Choroid plexus epithelial cell (primary cell): ENCODE measurements around the gene TPD52L1.

Experiments used
- DNase-seq: peaks from one replicate; pipeline ENCODE4 v3.0.0-alpha.2; 2010; ENCODE audit warnings: low read depth
- H3K4me3 ChIP-seq: 2 replicates; pipeline ENCODE4 v1.5.1; 2011; ENCODE audit warnings: low read depth, mild to moderate bottlenecking, control low read depth, low read length, moderate library complexity
- TF ChIP-seq, protein P1 (sequence below): conservative IDR thresholded peaks from 2 replicates; pipeline ENCODE4 v1.5.1; 2011; ENCODE audit warnings: low read depth, mild to moderate bottlenecking, control low read depth, inconsistent platforms, low read length, moderate library complexity

Gene TPD52L1

DNA sequence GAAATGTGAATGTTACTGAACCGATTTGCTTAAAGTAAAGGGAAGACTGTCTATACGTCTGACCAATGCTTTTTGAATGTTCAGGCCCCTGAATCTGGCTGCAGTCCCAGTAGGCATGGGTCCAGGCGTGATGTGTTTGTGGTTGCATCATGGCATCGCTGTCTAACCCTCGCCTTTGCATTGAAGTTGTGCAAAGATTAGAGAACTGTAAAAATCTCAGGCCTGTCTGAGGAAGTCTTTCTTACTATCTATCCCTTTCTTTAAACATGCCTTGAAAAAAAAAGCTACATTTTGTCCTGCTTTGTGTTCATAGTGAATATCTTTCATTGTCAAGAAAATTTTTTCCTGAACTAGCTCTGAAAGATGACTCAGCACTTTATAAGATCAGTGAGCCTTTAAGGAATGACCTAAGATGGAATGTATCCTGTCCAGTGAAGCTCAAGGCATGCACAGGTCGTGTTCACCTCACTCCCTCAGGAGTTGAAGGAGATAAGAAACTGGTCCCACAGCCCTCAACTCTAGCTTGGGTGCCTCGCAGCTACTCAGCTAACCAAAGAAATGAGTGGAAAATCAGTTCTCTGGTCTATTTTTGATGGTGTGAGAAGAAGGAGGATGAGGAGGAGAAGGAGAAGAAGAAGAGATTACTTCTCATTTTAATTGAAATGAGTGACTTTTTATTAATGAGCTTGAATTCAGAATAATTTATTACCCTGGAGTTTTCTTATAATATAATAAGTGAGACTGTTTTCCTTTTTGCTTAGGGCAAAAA lies 48.6 kb downstream of the TPD52L1 start:
- H3K4me3 ChIP-seq: no peak overlapping the region
- DNase-seq: peak; percentile 97
- TF ChIP-seq, protein P1, sequence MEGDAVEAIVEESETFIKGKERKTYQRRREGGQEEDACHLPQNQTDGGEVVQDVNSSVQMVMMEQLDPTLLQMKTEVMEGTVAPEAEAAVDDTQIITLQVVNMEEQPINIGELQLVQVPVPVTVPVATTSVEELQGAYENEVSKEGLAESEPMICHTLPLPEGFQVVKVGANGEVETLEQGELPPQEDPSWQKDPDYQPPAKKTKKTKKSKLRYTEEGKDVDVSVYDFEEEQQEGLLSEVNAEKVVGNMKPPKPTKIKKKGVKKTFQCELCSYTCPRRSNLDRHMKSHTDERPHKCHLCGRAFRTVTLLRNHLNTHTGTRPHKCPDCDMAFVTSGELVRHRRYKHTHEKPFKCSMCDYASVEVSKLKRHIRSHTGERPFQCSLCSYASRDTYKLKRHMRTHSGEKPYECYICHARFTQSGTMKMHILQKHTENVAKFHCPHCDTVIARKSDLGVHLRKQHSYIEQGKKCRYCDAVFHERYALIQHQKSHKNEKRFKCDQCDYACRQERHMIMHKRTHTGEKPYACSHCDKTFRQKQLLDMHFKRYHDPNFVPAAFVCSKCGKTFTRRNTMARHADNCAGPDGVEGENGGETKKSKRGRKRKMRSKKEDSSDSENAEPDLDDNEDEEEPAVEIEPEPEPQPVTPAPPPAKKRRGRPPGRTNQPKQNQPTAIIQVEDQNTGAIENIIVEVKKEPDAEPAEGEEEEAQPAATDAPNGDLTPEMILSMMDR: no peak

DNA sequence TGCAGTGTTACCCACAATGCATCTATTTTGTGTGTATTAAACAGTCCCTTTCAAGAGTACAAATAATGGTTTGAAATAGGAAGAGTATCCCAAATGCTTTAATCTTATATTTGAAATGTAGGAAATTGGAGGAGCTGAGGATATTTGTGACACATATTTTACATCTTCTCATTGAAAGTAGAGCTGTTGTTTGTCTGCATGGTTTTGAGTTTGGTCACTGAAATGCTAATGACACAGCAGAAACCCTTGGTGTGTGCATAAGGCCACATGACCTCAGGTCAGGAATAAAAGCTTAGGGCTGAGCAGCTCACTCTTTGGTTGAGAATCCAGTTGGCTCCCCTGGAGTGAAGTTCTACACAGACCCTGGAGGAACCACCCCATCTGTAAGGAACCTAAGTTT lies 49.8 kb downstream of the TPD52L1 start:
- peak; percentile 46 for DNase-seq
- TF ChIP-seq, protein P1: no peak

DNA sequence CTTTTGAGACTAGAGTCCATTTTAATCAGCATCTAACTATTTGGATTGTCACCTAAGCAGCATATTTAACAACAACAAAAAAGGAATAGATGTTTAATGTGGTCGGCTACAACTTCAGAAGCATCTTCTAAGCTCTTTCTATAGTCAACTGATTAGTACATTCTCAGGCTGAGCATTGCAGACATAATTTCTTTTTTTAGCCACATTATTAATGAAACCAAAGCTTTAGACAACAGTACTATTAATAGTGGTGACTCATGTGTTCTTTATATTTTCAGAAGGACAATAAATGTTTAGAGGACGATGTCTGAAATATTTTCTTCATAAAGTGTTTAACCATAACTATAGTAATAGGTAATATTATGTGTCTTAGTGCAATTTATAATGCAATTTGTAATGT lies 52.4 kb downstream of the TPD52L1 start:
- no peak for DNase-seq
- H3K4me3 ChIP-seq: no peak overlapping the region
- TF ChIP-seq, protein P1: no peak

More for the DNA sequence above, 49.8 kb downstream of the TPD52L1 start:
- no peak overlapping the region for H3K4me3 ChIP-seq

DNA sequence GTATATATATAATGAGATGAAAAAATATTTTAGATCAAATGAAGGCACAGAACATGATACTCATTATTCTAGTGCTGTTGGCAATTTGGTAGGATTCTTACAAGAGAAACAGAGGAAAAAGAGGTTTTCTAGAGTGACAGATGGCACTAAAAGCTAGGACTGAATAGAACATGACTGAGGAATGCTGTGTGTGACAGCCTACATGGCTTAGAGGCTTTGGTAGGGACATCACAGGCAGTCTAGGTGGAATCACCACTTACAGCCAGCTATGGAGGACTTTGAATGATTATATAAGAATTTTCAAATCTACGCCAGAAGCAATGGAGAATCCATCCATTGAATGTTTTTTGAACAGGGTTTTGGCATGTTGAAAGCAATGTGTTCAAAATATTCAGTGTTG lies 52.8 kb downstream of the TPD52L1 start:
- no peak for DNase-seq
- H3K4me3 ChIP-seq: no peak overlapping the region
- TF ChIP-seq, protein P1: no peak

DNA sequence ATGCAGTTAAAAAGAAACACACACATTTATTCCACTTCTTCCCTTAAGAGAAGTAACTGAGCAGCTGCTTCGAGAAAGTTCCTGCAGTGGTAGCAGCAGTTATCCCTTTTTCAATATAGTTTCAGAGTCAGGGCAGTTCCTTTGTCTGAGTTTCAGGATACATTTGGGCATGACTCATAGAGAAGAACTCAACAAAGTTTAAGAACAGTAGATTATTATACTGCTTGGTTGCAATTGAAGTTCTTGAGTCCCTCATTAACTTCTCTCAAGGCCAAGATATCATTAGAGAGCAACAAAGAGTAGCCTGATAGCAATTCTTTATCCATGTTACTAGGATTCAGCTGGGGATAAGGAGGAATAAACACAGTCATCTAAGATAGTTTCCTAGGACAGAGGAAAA lies 54.4 kb downstream of the TPD52L1 start:
- DNase-seq: no peak
- H3K4me3 ChIP-seq: no peak overlapping the region
- TF ChIP-seq, protein P1: no peak

DNA sequence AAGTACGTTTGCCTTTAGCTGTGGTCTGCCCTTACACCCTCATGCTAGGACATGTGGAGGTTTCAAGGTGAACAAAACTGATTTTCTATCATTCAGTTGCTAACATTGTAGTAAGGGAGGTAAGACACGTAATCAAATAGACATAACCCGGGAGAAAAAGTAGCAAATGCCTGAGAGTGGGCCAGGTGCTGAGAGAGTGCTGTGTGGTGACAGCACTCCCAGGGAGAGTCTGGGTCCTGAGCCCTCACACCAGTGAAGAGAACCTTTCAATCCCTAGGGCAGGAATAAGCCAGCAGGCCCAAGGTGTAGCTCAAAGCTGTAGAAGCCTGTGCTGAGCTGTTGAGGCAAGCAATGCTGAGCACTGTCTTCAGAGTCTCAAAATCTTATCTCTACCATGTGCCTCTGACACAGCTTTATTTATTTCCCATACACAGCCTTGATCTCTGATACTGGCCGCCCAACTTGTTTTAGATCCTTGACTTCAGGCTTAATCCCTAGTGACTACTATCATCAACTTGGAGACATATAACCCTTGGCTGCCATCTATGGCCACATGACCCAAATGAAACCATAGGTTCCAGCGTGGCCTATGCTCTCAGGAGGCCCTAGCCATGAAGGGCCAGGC lies 55.2 kb downstream of the TPD52L1 start:
- DNase-seq: no peak
- no peak overlapping the region for H3K4me3 ChIP-seq
- TF ChIP-seq, protein P1: no peak

DNA sequence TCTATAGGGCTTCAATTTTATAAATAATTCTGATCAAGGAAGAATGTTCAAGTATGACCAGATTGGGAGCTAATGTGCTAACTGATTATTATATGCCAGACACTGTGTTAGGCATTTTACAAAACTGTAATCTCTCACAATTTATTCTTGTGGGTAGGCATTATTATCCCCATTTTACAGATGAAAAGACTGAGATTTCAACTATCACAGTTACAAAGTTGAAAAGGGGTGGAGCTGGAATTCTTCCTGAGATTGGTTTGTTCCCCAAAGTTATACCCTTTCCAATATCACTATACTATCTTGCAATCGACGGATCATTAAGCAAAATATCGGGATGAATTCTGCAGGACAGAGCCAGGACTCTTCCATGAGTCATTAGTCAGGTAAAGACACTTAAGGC lies 57.1 kb downstream of the TPD52L1 start:
- TF ChIP-seq, protein P1: no peak
- no peak for DNase-seq
- no peak overlapping the region for H3K4me3 ChIP-seq
